ENCODE measurements around the gene PRLH.

Gene PRLH

GRCh38 chr2:237536083-237536415, 30.3 kb upstream of the PRLH start:
- Mint-ChIP-seq H3K9me3 (no peaks in the 10 kb centered on the region), H3K4me1 (peaks cover 62% of the 10 kb centered on the region), H3K4me3 (no peak overlapping the region), H3K27me3 (ENCODE audit: low read depth, poor library complexity) (peaks cover 25% of the 10 kb centered on the region), H3K36me3 (ENCODE audit: low read depth) (no peaks in the 10 kb centered on the region), H3K27ac (no peak overlapping the region)
- no peak for DNase-seq
- TF ChIP-seq CTCF (IDR thresholded peaks at IDR 0.05): no peak

GRCh38 chr2:237536617-237537016, 29.8 kb upstream of the PRLH start:
- H3K36me3 Mint-ChIP-seq (ENCODE audit: low read depth): no peaks in the 10 kb centered on the region
- no peak for DNase-seq
- peaks cover 25% of the 10 kb centered on the region for H3K27me3 Mint-ChIP-seq (ENCODE audit: low read depth, poor library complexity)
- no peak for TF ChIP-seq CTCF (IDR thresholded peaks at IDR 0.05)
- H3K4me3 Mint-ChIP-seq: no peak overlapping the region
- no peak overlapping the region for H3K27ac Mint-ChIP-seq
- H3K9me3 Mint-ChIP-seq: peaks cover 2% of the 10 kb centered on the region
- peaks cover 62% of the 10 kb centered on the region for H3K4me1 Mint-ChIP-seq

GRCh38 chr2:237538001-237538720, 28.2 kb upstream of the PRLH start:
- H3K4me1 Mint-ChIP-seq: peaks cover 49% of the 10 kb centered on the region
- H3K9me3 Mint-ChIP-seq: peaks cover 5% of the 10 kb centered on the region
- DNase-seq: no peak
- peaks cover 25% of the 10 kb centered on the region for H3K27me3 Mint-ChIP-seq (ENCODE audit: low read depth, poor library complexity)
- no peaks in the 10 kb centered on the region for H3K36me3 Mint-ChIP-seq (ENCODE audit: low read depth)
- no peak for TF ChIP-seq CTCF (IDR thresholded peaks at IDR 0.05)
- peak overlapping the region; percentile 68 for H3K27ac Mint-ChIP-seq
- peak overlapping the region; percentile 31 for H3K4me3 Mint-ChIP-seq

- H3K9me3 Mint-ChIP-seq: peaks cover 5% of the 10 kb centered on the region
- H3K27ac Mint-ChIP-seq: no peak overlapping the region
- H3K4me3 Mint-ChIP-seq: no peak overlapping the region
- DNase-seq: no peak
- peaks cover 25% of the 10 kb centered on the region for H3K27me3 Mint-ChIP-seq (ENCODE audit: low read depth, poor library complexity)
- TF ChIP-seq CTCF (IDR thresholded peaks at IDR 0.05): no peak
- peaks cover 49% of the 10 kb centered on the region for H3K4me1 Mint-ChIP-seq
- H3K36me3 Mint-ChIP-seq (ENCODE audit: low read depth): no peaks in the 10 kb centered on the region
Observed at GRCh38 chr2:237538901-237539300, 27.5 kb upstream of the PRLH start.

GRCh38 chr2:237539681-237540080, 26.7 kb upstream of the PRLH start:
- no peak overlapping the region for H3K4me3 Mint-ChIP-seq

More at GRCh38 chr2:237539681-237540080, 26.7 kb upstream of the PRLH start:
- TF ChIP-seq CTCF (IDR thresholded peaks at IDR 0.05): no peak
- DNase-seq: no peak
- Mint-ChIP-seq H3K27ac (no peak overlapping the region), H3K9me3 (peaks cover 5% of the 10 kb centered on the region), H3K27me3 (ENCODE audit: low read depth, poor library complexity) (peaks cover 21% of the 10 kb centered on the region), H3K4me1 (peaks cover 42% of the 10 kb centered on the region), H3K36me3 (ENCODE audit: low read depth) (no peaks in the 10 kb centered on the region)

Data from nephron progenitor cell (in vitro differentiated cells).